Ishikawa (cell line): Measurements from ENCODE around the gene VPS37B.

Source experiments
- CEBPB ChIP-seq: IDR thresholded peaks from 2 replicates; pipeline ENCODE4 v1.6.1; 2012
- EP300 ChIP-seq: IDR thresholded peaks from 2 replicates; pipeline ENCODE4 v1.6.1; 2012; ENCODE audit warnings: borderline replicate concordance
- NFIC ChIP-seq: IDR thresholded peaks from 2 replicates; pipeline ENCODE4 v1.6.1; 2012
- RAD21 ChIP-seq: IDR thresholded peaks from 2 replicates; pipeline ENCODE4 v1.6.1; 2012; ENCODE audit warnings: low read depth
- TAF1 ChIP-seq: IDR thresholded peaks from 2 replicates; pipeline ENCODE4 v1.6.1; 2012; ENCODE audit warnings: low read depth, mild to moderate bottlenecking
- USF1 ChIP-seq: IDR thresholded peaks from 2 replicates; pipeline ENCODE4 v1.6.1; 2012
- ZBTB7A ChIP-seq: IDR thresholded peaks from 2 replicates; pipeline ENCODE4 v1.6.1; 2012; ENCODE audit warnings: low read depth
- TF ChIP-seq, protein P1 (sequence below): IDR thresholded peaks from 2 replicates; pipeline ENCODE4 v1.6.1; 2012; ENCODE audit warnings: low read depth, mild to moderate bottlenecking

DNA sequence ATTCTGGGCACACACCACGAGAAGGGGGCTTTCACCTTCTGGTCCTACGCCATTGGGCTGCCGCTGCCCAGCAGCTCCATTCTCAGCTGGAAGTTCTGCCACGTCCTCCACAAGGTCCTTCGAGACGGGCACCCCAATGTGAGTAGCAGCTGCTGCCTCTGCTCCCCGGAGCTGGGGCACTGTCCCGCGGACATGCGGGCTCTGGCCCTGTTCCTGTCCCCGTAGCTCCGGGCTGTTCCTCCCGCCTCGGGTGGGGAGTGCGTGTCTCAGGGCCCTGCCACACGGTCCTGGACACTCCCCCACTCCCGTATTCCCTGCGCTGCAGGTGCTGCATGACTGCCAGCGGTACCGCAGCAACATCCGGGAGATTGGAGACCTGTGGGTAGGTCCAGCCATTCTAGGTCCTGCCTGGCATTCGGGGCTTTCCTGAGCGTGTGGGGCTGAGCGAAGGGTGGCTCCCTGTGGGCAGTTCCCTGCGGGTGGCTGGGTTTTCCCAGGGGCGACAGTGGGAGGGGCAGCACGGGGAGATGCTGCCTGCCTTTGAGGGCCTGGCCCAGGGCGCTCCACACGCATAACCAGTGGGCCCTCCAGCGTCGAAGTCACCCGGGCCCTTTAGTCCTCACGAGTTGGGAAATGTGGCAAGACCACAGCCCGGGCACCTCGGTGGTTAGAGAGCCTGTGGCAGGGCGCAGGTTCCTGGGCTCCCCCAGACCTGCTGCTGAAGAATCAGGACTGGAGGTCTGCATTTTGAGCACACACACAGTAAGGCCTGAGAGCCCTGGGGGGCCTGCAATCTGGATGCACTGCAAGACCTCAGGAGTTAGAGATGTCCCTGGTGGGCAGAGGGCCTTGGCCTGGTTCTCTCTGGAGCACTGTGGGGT lies 47.2 kb downstream of the VPS37B start:
- TF ChIP-seq EP300 = no peak
- no peak for TF ChIP-seq TAF1
- no peak for TF ChIP-seq ZBTB7A
- TF ChIP-seq NFIC = no peak
- TF ChIP-seq USF1 = no peak
- no peak for TF ChIP-seq RAD21
- TF ChIP-seq, protein P1, sequence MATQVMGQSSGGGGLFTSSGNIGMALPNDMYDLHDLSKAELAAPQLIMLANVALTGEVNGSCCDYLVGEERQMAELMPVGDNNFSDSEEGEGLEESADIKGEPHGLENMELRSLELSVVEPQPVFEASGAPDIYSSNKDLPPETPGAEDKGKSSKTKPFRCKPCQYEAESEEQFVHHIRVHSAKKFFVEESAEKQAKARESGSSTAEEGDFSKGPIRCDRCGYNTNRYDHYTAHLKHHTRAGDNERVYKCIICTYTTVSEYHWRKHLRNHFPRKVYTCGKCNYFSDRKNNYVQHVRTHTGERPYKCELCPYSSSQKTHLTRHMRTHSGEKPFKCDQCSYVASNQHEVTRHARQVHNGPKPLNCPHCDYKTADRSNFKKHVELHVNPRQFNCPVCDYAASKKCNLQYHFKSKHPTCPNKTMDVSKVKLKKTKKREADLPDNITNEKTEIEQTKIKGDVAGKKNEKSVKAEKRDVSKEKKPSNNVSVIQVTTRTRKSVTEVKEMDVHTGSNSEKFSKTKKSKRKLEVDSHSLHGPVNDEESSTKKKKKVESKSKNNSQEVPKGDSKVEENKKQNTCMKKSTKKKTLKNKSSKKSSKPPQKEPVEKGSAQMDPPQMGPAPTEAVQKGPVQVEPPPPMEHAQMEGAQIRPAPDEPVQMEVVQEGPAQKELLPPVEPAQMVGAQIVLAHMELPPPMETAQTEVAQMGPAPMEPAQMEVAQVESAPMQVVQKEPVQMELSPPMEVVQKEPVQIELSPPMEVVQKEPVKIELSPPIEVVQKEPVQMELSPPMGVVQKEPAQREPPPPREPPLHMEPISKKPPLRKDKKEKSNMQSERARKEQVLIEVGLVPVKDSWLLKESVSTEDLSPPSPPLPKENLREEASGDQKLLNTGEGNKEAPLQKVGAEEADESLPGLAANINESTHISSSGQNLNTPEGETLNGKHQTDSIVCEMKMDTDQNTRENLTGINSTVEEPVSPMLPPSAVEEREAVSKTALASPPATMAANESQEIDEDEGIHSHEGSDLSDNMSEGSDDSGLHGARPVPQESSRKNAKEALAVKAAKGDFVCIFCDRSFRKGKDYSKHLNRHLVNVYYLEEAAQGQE = no peak
- no peak for TF ChIP-seq CEBPB
